C4-2B (cell line): ENCODE results near the gene ZNF407.

Experiments used
- H3K27ac ChIP-seq: fragments of 450-650 bp; 2 replicates; pipeline ENCODE4 v1.5.1; 2017
- ZFX ChIP-seq: fragments of 450-650 bp; IDR thresholded peaks from 2 replicates; pipeline ENCODE4 v1.6.1; 2017
- TF ChIP-seq, protein P1 (sequence below): fragments of 450-650 bp; conservative IDR thresholded peaks from 2 replicates; pipeline ENCODE4 v1.5.1; 2017; ENCODE audit warnings: mild to moderate bottlenecking

The ZNF407 gene

GRCh38 chr18:74662622-74663021 lies 65.0 kb downstream of the ZNF407 start:
- no peak overlapping the region for H3K27ac ChIP-seq
- TF ChIP-seq ZFX, result no peak
- TF ChIP-seq, protein P1, sequence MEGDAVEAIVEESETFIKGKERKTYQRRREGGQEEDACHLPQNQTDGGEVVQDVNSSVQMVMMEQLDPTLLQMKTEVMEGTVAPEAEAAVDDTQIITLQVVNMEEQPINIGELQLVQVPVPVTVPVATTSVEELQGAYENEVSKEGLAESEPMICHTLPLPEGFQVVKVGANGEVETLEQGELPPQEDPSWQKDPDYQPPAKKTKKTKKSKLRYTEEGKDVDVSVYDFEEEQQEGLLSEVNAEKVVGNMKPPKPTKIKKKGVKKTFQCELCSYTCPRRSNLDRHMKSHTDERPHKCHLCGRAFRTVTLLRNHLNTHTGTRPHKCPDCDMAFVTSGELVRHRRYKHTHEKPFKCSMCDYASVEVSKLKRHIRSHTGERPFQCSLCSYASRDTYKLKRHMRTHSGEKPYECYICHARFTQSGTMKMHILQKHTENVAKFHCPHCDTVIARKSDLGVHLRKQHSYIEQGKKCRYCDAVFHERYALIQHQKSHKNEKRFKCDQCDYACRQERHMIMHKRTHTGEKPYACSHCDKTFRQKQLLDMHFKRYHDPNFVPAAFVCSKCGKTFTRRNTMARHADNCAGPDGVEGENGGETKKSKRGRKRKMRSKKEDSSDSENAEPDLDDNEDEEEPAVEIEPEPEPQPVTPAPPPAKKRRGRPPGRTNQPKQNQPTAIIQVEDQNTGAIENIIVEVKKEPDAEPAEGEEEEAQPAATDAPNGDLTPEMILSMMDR, result no peak

DNA sequence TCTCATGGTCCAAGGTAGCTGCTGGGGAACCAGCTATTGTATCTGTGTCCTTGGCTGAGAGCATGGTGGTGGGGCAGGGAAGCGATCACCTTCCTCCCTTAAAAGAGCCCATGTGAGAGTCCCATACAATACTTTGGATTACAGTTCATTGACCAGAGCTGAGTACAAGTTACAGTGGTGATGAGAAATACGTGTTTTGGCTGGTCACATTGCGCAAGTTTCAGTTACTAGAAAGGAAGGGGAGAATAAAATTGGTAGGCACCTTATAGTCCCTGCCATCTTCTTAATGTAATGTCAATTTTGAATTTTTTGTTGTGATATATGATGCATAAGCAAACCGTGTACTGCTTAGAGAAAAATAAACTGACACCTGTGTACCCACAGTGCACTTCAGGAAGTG lies 67.7 kb downstream of the ZNF407 start:
- TF ChIP-seq ZFX, result no peak
- TF ChIP-seq, protein P1, result no peak
- H3K27ac ChIP-seq, result no peak overlapping the region

DNA sequence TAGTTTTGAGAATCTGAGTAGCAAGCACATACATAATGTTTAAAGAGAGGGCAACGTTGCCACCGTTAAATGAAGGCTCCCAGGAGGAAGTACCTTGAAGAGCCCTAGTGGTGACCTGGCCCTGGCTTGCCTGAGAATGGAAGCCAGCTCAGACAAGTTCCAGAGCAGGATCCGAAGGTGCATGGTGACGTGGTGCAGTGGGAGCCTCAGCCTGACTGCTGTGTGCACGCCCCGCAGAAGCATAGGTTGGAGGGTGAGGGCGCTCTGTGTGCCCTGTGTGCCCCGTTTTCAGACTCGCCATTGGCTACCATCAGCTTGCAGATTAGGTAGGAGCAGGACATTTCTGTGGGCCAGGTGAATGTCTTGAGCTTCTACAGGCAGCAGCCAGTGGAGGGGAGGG lies 68.2 kb downstream of the ZNF407 start:
- H3K27ac ChIP-seq, result no peak overlapping the region

DNA sequence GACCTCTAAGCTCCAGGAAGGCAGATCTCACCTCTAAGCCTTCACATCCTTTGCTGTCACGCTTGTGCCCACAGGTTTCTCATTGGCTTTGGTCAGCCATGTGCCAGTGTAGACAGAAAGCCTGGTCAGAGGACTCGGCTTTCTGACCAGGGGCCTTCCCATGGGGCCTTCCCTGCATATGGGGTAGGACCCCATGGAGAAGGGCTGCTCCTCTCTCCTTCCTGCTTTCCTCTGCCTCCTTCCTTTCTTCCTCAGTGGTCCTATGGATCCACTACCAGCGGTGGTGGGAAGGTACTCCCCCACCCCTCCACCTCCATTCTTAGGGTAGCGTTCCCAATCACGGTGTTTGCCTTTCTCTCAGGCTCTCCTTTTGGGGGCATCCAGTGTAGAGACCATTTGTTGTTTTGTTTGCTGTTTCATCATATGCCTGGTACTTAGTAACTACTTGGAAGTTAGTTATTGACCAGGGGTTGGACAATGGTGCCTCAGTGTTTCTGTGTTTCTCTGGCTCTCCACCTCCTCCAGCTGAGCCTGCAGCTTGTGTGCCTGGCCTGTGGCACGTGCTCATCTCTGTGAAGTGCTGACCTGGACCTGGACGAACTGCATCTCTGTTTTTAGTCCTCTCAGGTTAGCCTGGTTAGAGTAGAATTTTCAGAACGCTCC lies 71.6 kb downstream of the ZNF407 start:
- H3K27ac ChIP-seq, result no peak overlapping the region
- TF ChIP-seq, protein P1, result no peak
- TF ChIP-seq ZFX, result no peak

More for the DNA sequence above, 68.2 kb downstream of the ZNF407 start:
- TF ChIP-seq, protein P1, result no peak
- TF ChIP-seq ZFX, result no peak

GRCh38 chr18:74672371-74672770 lies 74.7 kb downstream of the ZNF407 start:
- no peak for TF ChIP-seq ZFX
- TF ChIP-seq, protein P1, result no peak
- no peak overlapping the region for H3K27ac ChIP-seq

GRCh38 chr18:74674487-74674886 lies 76.8 kb downstream of the ZNF407 start:
- TF ChIP-seq, protein P1, result no peak
- TF ChIP-seq ZFX, result no peak

DNA sequence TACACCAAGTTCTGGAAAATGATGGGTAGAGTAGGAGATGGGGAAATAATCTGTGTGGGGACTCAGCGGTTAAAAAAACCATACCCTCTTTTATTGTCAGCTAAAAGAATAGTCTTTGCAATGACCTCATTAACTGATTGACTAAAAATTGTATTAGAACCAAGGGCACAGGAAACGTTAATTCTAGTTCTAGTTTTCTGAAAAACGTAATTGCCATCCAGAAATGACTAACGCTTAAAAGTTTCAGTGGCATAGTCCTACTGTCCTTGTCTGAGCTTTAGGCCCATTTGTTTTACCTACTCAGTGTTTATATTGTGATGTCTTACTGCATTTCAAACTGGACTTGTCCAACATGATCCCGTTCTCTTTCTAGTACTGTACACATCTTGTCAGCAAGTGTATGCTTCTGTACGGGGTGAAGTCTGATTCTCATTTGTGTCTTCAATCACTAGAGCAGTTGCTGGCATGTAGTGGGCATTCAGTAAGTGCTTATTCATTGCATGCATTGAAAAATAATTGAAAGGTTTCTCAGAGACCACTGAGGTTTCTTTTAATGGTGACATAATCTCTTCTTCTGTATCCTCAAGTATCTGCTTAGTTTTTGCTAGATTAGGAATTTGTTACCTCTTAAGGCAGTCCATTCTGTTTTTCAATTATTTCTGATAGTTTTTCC lies 81.5 kb downstream of the ZNF407 start:
- TF ChIP-seq, protein P1, result no peak
- TF ChIP-seq ZFX, result no peak
- H3K27ac ChIP-seq, result no peak overlapping the region

More at GRCh38 chr18:74674487-74674886, 76.8 kb downstream of the ZNF407 start:
- no peak overlapping the region for H3K27ac ChIP-seq
